ENCODE measurements around the gene IQGAP2. TPM values are rescaled to one million over a fixed set of nuclear protein-coding genes. Genes with fewer than 3 reads are reported as not detected.

Gene IQGAP2
- total RNA-seq, 2 donors from 2014 or later: 15.3 to 17.6 TPM

- Histone ChIP-seq H3K27ac (no peak overlapping the region), H3K4me1 (ENCODE audit: control insufficient read depth in 1 of 2, low read depth in 2 of 2) (no peaks in the 10 kb centered on the region), H3K36me3 (no peaks in the 10 kb centered on the region), H3K27me3 (replicated peaks; ENCODE audit: insufficient read depth) (no peaks in the 10 kb centered on the region), H3K4me3 (no peak overlapping the region), H3K9me3 (no peaks in the 10 kb centered on the region)
- ATAC-seq (ENCODE audit: insufficient number of reproducible peaks, low FRiP score, low read depth) (no peak), DNase-seq (ENCODE audit: low spot score) (no peak)
- TF ChIP-seq CTCF (IDR thresholded peaks at IDR 0.05): no peak
Observed at GRCh38 chr5:76439201-76439600, 36.1 kb downstream of the IQGAP2 start.

- no peaks in the 10 kb centered on the region for H3K4me1 ChIP-seq (ENCODE audit: control insufficient read depth in 1 of 2, low read depth in 2 of 2)
- H3K9me3 ChIP-seq: no peaks in the 10 kb centered on the region
- no peaks in the 10 kb centered on the region for H3K27me3 ChIP-seq (replicated peaks; ENCODE audit: insufficient read depth)
- TF ChIP-seq CTCF (IDR thresholded peaks at IDR 0.05): no peak
- no peak overlapping the region for H3K4me3 ChIP-seq
- no peak overlapping the region for H3K27ac ChIP-seq
- H3K36me3 ChIP-seq: no peaks in the 10 kb centered on the region
- DNase-seq (ENCODE audit: low spot score) (no peak), ATAC-seq (ENCODE audit: insufficient number of reproducible peaks, low FRiP score, low read depth) (no peak)
Observed at GRCh38 chr5:76439929-76440328, 36.8 kb downstream of the IQGAP2 start.

- Histone ChIP-seq H3K36me3 (no peaks in the 10 kb centered on the region), H3K27ac (no peak overlapping the region), H3K27me3 (replicated peaks; ENCODE audit: insufficient read depth) (no peaks in the 10 kb centered on the region), H3K4me3 (no peak overlapping the region), H3K4me1 (ENCODE audit: control insufficient read depth in 1 of 2, low read depth in 2 of 2) (no peaks in the 10 kb centered on the region), H3K9me3 (no peaks in the 10 kb centered on the region)
- no peak for TF ChIP-seq CTCF (IDR thresholded peaks at IDR 0.05)
- ATAC-seq (ENCODE audit: insufficient number of reproducible peaks, low FRiP score, low read depth) (no peak), DNase-seq (ENCODE audit: low spot score) (no peak)
Observed at GRCh38 chr5:76441101-76441500, 38.0 kb downstream of the IQGAP2 start.

GRCh38 chr5:76441890-76442673, 39.0 kb downstream of the IQGAP2 start:
- no peaks in the 10 kb centered on the region for H3K4me1 ChIP-seq (ENCODE audit: control insufficient read depth in 1 of 2, low read depth in 2 of 2)
- ATAC-seq (ENCODE audit: insufficient number of reproducible peaks, low FRiP score, low read depth) (no peak), DNase-seq (ENCODE audit: low spot score) (no peak)
- TF ChIP-seq CTCF (IDR thresholded peaks at IDR 0.05): no peak
- H3K36me3 ChIP-seq: no peaks in the 10 kb centered on the region
- H3K9me3 ChIP-seq: no peaks in the 10 kb centered on the region
- H3K27me3 ChIP-seq (replicated peaks; ENCODE audit: insufficient read depth): no peaks in the 10 kb centered on the region
- no peak overlapping the region for H3K27ac ChIP-seq
- no peak overlapping the region for H3K4me3 ChIP-seq

- ATAC-seq (ENCODE audit: insufficient number of reproducible peaks, low FRiP score, low read depth) (no peak), DNase-seq (ENCODE audit: low spot score) (no peak)
- no peaks in the 10 kb centered on the region for H3K9me3 ChIP-seq
- no peaks in the 10 kb centered on the region for H3K27me3 ChIP-seq (replicated peaks; ENCODE audit: insufficient read depth)
- no peaks in the 10 kb centered on the region for H3K4me1 ChIP-seq (ENCODE audit: control insufficient read depth in 1 of 2, low read depth in 2 of 2)
- TF ChIP-seq CTCF (IDR thresholded peaks at IDR 0.05): no peak
- H3K36me3 ChIP-seq: no peaks in the 10 kb centered on the region
- H3K27ac ChIP-seq: no peak overlapping the region
- no peak overlapping the region for H3K4me3 ChIP-seq
Observed at GRCh38 chr5:76443066-76443800, 40.1 kb downstream of the IQGAP2 start.
